SU-DHL-6 (cell line): ENCODE data around the gene STK10.

ENCODE experiments used
- H2AFZ ChIP-seq: fragments of 200-600 bp; sonication (generic); 2 replicates; pipeline ENCODE4 v1.6.1; 2014; ENCODE audit warnings: low read depth, mild to moderate bottlenecking, moderate library complexity, mixed read lengths, antibody characterized with exemption, low read length; ENCODE audit not compliant: severe bottlenecking
- H3F3A ChIP-seq: fragments of 200-600 bp; shearing (Covaris generic); 2 replicates; pipeline ENCODE4 v1.6.0; 2016; ENCODE audit warnings: antibody characterized with exemption, mild to moderate bottlenecking; ENCODE audit not compliant: insufficient read depth
- H3K27ac ChIP-seq: fragments of 200-600 bp; sonication (generic); 2 replicates; pipeline ENCODE4 v1.5.1; 2016; ENCODE audit warnings: low read depth, mild to moderate bottlenecking, low read length, moderate library complexity, mixed read lengths
- H3K27me3 ChIP-seq: fragments of 200-600 bp; sonication (generic), shearing (Covaris generic); 2 replicates; pipeline ENCODE4 v1.6.0; 2014; ENCODE audit warnings: mild to moderate bottlenecking, low read length
- H3K36me3 ChIP-seq: fragments of 200-600 bp; sonication (generic); 2 replicates; pipeline ENCODE4 v1.6.1; 2014; ENCODE audit warnings: mild to moderate bottlenecking, low read length, mixed read lengths
- H3K4me2 ChIP-seq: fragments of 300-600, 200-600 bp; shearing (Covaris generic), sonication (generic); 2 replicates; pipeline ENCODE4 v1.6.0; 2014; ENCODE audit warnings: low read length, low read depth, mild to moderate bottlenecking; ENCODE audit not compliant: poor library complexity, severe bottlenecking
- H3K4me3 ChIP-seq: fragments of 200-600 bp; sonication (generic); 2 replicates; pipeline ENCODE4 v1.5.1; 2014; ENCODE audit warnings: antibody characterized with exemption, low read length, mild to moderate bottlenecking, mixed read lengths; ENCODE audit not compliant: insufficient read depth, poor library complexity, severe bottlenecking
- H3K79me2 ChIP-seq: fragments of 200-600 bp; sonication (generic); 2 replicates; pipeline ENCODE4 v1.6.1; 2014; ENCODE audit warnings: mild to moderate bottlenecking, low read length, moderate library complexity; ENCODE audit not compliant: insufficient read depth
- H3K9ac ChIP-seq: fragments of 200-600 bp; sonication (generic); 2 replicates; pipeline ENCODE4 v1.7.0; 2014; ENCODE audit warnings: mild to moderate bottlenecking, low read length
- H3K9me2 ChIP-seq: fragments of 200-600 bp; sonication (generic); replicated peaks from 2 replicates; pipeline ENCODE4 v1.6.1; 2014; ENCODE audit warnings: low read length; ENCODE audit not compliant: insufficient read depth
- H3K9me3 ChIP-seq: fragments of 200-600 bp; sonication (generic); 2 replicates; pipeline ENCODE4 v1.6.1; 2014; ENCODE audit warnings: low read length, mixed read lengths; ENCODE audit not compliant: insufficient read depth
- H4K20me1 ChIP-seq: fragments of 200-600 bp; sonication (generic); 2 replicates; pipeline ENCODE4 v1.6.1; 2014; ENCODE audit warnings: low read depth, mild to moderate bottlenecking, antibody characterized with exemption, low read length, moderate library complexity, mixed read lengths
- CTCF ChIP-seq: fragments of 200-600 bp; sonication (generic); IDR thresholded peaks from one replicate; pipeline ENCODE4 v1.5.1; 2017; ENCODE audit warnings: antibody characterized with exemption, mild to moderate bottlenecking, low read length, moderate library complexity; ENCODE audit not compliant: insufficient read depth, poor library complexity, severe bottlenecking
- EZH2phosphoT487 ChIP-seq: fragments of 200-600 bp; sonication (generic), shearing (Covaris generic); conservative IDR thresholded peaks from 2 replicates; pipeline ENCODE4 v1.6.1; 2018; ENCODE audit warnings: mild to moderate bottlenecking, antibody characterized with exemption, low read length, moderate library complexity, mixed read lengths

STK10 gene

GRCh38 chr5:172093965-172094364, 94.1 kb downstream of the STK10 start:
- Histone ChIP-seq H3K9ac (no peak overlapping the region), H4K20me1 (no peaks in the 10 kb centered on the region), H3K36me3 (no peaks in the 10 kb centered on the region)

GRCh38 chr5:172093559-172093958, 94.5 kb downstream of the STK10 start:
- no peak overlapping the region for H2AFZ ChIP-seq
- H3K9me2 ChIP-seq, result no peaks in the 10 kb centered on the region
- H3K4me2 ChIP-seq, result no peak overlapping the region
- TF ChIP-seq EZH2phosphoT487 (no peak), CTCF (no peak)
- H3F3A ChIP-seq, result no peaks in the 10 kb centered on the region
- no peak overlapping the region for H3K9ac ChIP-seq
- no peak overlapping the region for H3K27ac ChIP-seq
- no peaks in the 10 kb centered on the region for H3K36me3 ChIP-seq
- H3K79me2 ChIP-seq, result no peaks in the 10 kb centered on the region
- no peaks in the 10 kb centered on the region for H3K27me3 ChIP-seq
- no peak overlapping the region for H3K4me3 ChIP-seq
- H4K20me1 ChIP-seq, result no peaks in the 10 kb centered on the region
- H3K9me3 ChIP-seq, result no peaks in the 10 kb centered on the region

More at GRCh38 chr5:172093965-172094364, 94.1 kb downstream of the STK10 start:
- H3K79me2 ChIP-seq, result no peaks in the 10 kb centered on the region
- no peak for TF ChIP-seq EZH2phosphoT487
- TF ChIP-seq CTCF, result no peak
- no peaks in the 10 kb centered on the region for H3K9me3 ChIP-seq
- H3F3A ChIP-seq, result no peaks in the 10 kb centered on the region
- no peaks in the 10 kb centered on the region for H3K27me3 ChIP-seq
- no peak overlapping the region for H3K27ac ChIP-seq
- no peaks in the 10 kb centered on the region for H3K9me2 ChIP-seq
- H3K4me3 ChIP-seq, result no peak overlapping the region
- H3K4me2 ChIP-seq, result no peak overlapping the region
- H2AFZ ChIP-seq, result no peak overlapping the region

- H3K27ac ChIP-seq, result no peak overlapping the region
- no peak overlapping the region for H3K4me3 ChIP-seq
- no peak overlapping the region for H3K4me2 ChIP-seq
- no peaks in the 10 kb centered on the region for H3K79me2 ChIP-seq
- TF ChIP-seq EZH2phosphoT487, result no peak
- TF ChIP-seq CTCF, result no peak
- no peaks in the 10 kb centered on the region for H3K27me3 ChIP-seq
- no peaks in the 10 kb centered on the region for H4K20me1 ChIP-seq
- no peaks in the 10 kb centered on the region for H3F3A ChIP-seq
- H3K9ac ChIP-seq, result no peak overlapping the region
- H2AFZ ChIP-seq, result no peak overlapping the region
- H3K9me3 ChIP-seq, result no peaks in the 10 kb centered on the region
- no peaks in the 10 kb centered on the region for H3K36me3 ChIP-seq
- H3K9me2 ChIP-seq, result no peaks in the 10 kb centered on the region
Observed at GRCh38 chr5:172091956-172092732, 95.9 kb downstream of the STK10 start.
